HG02970 (cell line): Measurements from ENCODE around the gene TMEM35A.
"Not testable (repeated sequence)": the region's sequence is repeated elsewhere in the genome, so short reads cannot be mapped to it uniquely, and the experiment has no call there.

ENCODE experiments used
- ATAC-seq: cut with Tn5 transposase; IDR thresholded peaks from one replicate; pipeline ENCODE4 v1.9.1; 2021; ENCODE audit warnings: mild to moderate bottlenecking, moderate library complexity, moderate number of reproducible peaks; ENCODE audit not compliant: unreplicated experiment, low FRiP score

TMEM35A gene, protein sequence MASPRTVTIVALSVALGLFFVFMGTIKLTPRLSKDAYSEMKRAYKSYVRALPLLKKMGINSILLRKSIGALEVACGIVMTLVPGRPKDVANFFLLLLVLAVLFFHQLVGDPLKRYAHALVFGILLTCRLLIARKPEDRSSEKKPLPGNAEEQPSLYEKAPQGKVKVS

DNA sequence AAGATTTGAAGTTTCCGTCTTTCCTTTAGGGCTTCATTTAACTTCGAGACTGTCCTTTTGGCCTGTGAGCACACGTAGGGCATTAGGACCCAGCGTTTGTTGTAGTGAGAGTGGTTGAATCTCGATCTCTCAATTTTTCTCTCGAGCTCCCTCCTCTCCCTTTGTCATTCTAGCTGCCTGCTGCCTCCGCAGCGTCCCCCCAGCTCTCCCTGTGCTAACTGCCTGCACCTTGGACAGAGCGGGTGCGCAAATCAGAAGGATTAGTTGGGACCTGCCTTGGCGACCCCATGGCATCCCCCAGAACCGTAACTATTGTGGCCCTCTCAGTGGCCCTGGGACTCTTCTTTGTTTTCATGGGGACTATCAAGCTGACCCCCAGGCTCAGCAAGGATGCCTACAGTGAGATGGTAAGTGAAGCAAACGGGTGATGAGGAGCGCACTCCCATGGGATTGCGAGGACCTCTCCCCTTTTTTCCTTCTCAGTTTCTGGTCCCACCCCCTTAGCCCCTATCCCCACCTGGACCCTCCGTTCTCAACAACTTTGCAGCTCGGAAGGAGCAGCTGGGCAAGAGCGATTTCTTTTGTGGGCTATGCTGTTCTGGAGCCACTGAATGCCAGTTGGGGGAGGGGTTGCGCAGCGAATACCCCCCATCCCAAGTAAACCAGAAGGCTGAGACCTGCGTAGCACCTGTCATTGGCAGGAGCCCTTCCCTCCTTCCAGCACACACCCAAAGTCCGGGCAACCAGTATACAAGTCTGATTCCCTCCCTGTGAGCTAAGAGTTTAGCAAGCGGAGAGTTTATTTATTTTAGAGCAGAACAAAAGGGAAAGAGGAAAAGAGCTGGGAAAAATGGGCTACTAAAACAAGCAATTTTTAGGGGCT lies at the start of gene TMEM35A:
Gene TMEM35A, plus strand, starts transcription at position 164 of the 883 bp plus-strand sequence. Its CDS starts 124 bp downstream, at position 288.
- ATAC-seq = no peak

DNA sequence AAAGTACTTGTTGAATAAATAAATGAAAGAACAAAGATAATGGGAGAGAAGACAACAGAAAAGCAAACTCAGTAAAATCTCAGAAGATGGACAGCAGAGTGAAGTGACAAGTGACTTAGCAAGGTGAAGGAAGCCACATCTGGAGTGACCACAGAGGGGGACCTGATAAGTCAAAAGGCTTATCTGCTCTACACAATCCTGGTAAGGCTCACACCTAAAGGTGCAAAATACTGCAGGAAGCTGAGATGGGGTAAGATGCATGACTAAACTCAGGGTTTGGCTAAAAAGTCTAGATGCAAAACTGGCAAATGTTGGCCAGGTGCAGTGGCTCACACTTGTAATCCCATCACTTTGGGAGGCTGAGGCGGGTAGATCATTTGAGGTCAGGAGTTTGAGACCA lies 49.0 kb upstream of the TMEM35A start:
- ATAC-seq = no peak

DNA sequence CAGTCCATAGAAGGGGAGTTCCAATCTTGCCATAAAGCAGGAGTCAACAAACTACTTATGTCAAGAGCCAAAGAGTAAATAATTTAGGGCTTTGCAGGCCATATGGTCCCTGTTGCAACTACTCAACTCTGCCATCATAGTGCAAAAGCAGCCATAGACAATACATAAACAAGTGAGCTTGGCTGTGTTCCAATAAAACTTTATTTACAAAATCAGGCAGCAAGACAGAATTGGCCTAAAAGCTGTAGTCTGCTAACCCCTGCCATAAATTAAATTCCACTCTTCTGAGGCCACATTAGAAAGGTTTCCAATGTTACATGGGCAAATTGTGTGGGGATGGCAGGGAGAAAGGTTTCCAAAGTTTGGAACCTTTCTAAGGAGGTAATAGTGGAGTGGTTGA lies 41.4 kb upstream of the TMEM35A start:
- no peak for ATAC-seq

DNA sequence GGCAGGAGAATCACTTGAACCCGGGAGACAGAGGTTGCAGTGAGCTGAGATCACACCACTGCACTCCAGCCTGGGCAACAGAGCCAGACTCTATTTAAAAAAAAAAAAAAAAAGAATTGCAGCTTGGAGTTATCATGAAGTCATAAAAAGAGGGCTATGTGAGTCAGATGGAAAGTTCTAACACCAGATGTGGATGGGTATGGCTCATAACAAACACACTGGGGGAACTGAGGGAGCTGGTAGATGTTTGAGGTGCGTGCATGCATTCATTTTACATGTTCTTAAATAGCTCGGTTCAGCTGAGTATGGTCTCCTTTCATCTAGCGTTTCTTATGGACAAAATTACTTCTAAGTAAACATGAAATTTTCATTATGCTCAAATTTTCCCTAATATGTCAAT lies 38.5 kb upstream of the TMEM35A start:
- no peak for ATAC-seq

DNA sequence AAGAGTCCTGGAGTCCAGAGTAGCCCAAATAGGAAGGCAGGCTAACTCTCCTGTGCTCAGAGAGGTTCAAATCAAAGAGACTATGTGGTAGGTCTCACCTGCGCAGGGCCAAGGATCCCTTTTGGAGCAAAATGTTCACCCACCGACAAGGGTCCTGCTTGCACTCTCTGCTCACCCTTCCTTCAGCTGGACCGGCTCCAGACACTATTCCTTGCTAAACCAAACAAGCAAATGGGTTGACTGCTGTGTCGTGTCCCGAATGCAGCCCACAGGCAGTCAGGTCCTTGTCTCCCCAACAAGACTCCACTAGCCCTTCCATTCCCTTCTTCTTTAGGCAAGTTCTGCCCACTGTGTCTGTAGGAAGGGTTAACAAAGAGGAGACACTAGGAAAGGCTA lies 27.5 kb upstream of the TMEM35A start:
- ATAC-seq = no peak

DNA sequence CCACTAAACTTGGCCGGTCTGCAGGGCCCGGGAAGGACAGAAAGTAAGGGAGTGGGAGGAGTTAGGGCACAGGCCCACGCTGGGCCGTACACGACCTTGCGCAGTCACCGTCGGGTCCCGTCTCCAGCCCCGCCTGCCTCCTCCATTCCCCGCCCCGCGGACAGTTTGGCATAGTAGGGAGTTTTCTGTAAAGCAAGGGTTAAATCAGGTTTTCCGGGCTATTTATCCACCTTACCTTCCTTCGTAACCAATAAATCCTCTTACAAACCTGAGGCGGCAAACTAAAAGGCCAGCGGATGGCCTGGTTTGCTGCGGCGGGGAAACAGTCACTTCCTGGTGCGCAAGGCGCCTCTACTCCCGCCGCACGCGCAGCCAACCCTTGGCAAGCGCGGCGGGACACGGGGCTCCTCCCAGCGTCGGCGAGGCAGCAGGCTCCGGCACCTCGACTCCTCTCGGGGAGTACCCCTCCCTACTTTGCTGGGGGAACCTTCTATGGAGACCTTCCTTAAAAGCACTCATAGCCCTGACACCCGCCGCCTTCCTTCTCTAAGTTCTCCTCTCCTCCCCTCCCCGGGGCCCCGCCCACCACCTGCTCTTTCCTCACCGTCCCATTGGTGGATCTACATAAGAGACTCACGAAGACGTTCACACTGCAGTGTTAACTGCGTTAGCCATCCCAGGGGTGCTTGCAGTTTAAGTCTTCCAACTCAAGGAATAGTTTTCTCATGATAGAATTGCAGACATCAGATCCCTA lies 27.0 kb upstream of the TMEM35A start, which contains the start of gene TRMT2B:
Gene TRMT2B, minus strand, starts transcription at position 563 of the 754 bp plus-strand sequence. CDS start 9,822 bp downstream, outside the sequence.
- peak; percentile 85 for ATAC-seq

DNA sequence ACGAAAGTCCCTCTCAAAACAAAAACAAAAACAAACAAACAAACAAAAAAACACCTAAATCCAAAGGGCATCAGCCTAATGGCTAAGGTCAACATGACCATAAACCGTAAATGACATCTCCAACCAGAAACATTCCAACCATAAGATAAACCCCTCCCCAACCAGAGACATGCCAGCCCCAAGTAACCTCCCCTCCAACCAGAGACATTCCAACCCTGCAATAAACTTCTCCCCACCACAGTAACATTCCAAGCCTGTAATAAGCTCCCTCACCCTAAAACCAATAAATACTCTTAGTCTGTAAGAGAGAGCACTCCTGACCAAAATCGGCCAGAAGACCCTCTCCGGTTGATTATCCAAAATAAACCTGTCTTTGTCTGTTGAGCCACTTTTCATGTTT lies 22.1 kb upstream of the TMEM35A start:
- not testable (repeated sequence) for ATAC-seq

DNA sequence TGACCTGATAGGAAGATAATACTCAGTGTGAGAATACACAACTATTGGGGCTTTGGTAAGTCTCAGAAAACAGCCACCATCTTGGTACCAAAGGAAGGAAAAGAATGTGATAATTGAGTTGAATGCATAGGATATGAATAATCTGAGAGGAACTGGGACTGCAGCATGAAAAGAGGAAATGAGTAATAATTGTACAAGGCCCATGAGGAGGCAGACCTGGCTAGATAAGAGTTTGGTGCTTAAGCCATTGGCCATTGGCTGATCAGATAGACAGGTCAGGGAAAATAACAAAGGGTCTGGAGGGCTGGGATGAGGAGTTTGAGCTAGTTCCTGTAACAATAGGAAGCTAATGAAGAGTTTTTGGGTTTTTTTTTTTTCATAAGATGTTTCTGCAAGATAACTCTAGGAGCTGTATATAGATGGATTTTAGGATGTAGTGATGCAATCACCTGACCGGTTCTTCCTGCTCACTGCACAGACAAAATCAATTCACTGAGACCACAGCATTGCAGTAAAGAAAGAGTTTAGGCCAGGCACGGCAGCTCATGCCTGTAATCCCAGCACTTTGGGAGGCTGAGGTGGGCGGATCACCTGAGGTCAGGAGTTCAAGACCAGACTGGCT lies 21.5 kb upstream of the TMEM35A start:
- ATAC-seq = no peak

DNA sequence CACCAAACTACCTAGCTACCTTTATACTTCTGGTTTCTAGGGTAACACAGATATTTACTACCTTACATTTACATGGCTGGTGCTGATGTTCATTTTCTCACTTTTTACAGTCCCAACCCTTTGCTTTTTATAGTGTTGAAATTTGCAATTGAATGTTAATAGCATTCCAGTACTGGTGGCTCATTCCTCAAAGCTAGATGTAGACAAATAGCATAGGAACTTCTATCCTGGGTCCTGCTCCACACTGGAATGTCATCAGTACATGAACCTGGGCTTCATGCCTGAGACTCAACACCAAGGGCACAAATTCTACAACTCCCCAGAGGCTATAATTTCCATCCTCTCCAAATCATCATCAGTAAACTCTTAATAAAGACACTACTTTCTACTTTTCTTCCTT lies 16.5 kb upstream of the TMEM35A start:
- no peak for ATAC-seq

DNA sequence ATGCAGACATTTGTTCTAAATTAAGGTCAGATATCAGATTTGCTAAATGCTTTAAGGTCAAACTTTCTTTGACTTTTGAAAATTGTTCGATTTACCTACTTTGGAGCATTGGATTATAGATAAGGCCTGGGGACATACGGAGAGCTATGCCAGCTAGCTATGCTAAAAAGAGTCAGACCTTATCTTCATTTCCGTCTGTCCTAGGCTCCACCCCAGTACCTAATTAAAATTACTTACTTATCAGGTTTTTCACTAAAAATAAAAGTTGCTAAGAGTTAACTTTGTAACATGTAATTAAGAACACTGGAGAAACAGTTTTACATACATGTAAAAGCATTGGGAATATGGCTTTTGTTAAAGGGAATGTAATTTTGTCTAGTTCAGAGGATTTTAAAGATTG lies 7.1 kb upstream of the TMEM35A start:
- no peak for ATAC-seq

DNA sequence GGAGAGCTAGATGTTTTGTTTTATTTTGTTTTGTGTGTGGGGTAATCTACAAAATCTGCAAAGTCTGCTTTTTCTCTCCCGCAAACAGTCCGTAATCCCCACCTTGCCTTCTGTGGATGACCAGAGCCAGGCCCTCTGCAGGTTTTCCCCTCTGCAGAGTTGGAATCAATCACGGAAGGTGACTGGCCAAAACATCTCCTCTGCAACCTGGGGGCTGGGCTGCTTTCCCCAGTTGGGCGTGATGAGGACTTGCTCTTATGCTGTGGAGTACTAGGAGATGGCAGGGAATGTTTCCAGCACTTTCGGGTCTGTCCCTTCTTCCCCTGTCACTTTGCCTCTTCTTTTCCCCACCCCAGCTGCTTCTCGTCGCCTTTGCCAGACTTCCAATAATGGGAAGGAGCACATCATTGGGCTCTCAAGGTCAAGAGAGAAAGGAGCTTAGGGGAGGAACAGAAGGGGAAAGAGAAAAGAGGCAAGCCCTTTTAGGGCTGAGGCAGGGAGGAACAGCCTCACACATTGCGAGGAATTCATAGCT lies 1.1 kb downstream of the TMEM35A start:
- no peak for ATAC-seq

DNA sequence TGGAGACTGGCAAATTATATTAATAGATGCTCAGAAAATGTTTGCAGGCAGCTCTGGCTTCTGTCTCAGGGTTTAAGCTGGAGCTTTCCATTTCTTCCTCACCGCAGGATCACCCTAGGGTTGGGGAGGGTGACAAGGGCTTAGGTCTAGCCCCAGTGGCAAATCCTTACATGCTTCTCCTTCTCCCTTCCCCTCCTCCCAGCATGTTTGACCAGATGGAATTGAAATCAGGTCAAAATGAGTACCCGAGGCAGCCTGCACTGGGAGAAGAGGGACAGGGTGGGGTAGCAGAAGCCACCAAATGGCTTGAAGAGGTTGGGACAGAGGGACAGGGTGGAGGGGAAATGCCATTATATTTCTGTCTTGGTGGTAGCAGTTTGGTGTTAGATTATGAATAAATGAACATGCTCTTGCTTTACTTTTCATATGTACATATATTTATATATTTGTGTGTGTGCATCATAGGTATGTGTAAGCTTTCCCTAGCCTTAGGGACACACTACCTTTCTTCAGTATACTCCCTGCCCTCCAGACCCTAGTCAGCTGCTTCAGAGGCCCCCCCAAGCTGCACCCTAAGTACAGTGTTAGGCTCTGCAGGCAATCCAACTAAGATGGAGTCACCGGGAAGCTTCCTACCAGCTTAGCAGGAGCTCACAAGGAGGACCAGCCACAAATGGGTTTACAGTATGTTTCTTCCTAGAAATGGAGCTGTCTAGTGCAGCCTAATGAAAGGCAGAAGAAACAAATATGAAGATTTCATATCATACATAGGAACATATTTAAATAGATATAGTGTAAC lies 1.8 kb downstream of the TMEM35A start:
- ATAC-seq = no peak

DNA sequence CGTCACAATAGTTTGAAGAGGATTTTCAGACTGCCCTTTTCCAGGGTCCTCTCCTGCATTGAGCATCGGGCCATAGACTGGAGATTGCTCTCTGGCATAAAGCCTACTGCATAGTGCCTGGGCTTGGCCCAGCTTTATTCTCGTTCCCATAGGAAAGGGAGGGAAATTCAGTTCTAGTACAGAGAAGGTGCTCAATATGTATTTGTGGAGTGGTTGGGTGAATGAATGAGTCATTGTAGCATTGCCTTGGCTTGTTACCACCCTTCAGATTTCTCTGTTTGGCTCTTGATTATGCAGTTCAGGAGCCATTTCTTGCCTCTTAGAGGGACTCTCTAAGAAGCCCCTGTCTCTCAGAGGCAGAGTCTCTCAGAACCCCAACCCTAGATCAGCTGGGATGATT lies 2.6 kb downstream of the TMEM35A start:
- ATAC-seq = no peak

DNA sequence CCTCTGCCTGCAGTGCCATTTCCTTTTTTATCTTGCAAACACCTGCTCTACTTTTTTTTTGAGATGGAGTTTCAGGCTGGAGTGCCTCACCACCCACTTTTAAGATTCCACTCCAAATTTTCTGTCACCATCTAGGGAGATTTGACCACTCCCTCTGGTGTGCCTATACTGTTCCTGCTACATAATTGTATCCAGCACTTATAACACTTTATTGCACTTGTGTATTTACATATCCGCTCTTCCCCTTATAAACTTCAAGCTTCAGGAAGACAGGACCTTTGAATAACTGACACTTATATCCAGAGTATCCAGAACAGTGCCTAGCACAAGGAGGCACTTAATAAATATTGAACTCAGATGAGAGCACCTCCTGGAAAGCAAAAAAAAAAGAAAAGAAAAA lies 13.1 kb downstream of the TMEM35A start:
- no peak for ATAC-seq

DNA sequence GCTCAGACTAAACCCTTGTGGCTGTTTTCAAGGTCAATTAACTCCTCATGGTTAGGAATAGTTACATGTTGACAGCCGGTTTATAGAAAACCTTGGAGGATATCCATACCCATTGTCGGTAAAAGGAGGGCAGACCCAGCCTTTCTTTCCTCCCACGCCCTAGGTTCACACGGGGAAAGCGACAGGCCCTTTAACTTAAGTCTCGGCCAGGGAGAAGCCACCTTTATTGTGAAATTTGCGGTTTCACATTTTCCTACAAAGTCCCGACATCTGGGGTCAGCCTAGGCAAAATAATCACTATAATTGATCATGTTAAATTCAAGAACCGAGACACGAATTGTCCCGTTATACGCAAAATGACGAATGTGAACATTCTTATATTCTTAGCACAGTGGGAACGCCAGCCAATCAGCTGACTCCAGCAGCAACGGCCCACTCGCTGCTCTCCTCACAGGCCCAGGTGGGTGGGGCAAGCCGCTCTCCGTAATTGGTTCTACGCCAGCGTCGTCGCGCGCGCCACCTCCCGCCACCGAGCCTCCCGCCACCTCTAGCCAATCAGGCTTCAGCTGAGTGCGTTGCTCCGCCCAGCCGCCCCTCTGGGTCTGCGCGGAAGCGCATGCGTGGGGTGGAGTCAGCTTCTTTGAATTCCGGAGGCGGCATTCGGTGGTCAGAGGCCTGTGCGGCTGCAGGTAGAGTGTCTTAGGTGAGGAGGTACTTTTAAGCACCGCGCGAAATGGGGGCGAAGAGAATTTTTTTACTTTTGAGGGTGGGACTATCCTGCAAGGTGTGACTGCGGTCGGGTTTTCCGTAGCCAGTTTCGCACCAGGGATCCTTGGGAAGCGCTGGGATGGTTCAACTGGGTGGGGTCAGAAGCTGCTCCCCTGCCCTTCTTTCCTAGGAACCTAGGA lies 19.1 kb downstream of the TMEM35A start, which contains the start of gene CENPI:
Gene CENPI, plus strand, starts transcription at position 659 of the 908 bp plus-strand sequence. CDS start 2,867 bp downstream, outside the sequence.
- ATAC-seq = peak; percentile 99

DNA sequence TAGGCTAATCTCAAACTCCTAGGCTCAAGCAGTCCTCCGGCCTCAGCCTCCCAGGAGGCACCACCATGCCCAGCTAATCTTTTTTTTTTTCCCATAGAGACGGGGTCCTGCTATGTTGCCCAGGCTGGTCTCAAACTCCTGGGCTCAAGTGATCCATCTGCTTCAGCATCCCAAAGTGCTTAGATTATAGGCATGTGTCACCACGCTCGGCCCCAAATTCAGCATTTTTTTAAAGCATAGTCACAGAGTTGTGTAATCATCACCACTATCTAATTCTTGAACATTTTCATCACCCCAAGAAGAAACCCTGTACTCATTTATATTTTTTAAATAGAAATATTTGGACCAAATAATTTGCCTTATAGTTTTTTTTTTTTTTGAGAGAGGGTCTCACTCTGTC lies 29.6 kb downstream of the TMEM35A start:
- ATAC-seq = no peak

DNA sequence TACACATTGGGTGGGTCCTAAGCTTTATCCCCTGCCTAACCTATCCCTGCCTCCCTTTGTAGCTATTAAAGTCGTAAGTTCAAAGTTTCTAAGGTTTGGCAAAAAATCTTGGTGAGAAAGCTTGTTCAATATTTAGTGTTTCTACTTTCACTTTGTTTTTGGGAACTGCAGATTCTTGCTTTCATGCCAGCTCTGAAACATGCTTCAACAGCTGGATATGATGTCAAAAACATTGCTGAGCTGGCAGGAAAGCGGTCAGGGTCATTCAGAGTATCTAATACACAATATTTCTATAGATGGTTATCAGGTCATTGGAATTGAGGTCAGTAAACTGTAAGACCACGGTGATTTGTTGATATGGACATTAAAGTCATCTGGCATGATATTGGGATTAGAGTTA lies 39.0 kb downstream of the TMEM35A start:
- no peak for ATAC-seq

DNA sequence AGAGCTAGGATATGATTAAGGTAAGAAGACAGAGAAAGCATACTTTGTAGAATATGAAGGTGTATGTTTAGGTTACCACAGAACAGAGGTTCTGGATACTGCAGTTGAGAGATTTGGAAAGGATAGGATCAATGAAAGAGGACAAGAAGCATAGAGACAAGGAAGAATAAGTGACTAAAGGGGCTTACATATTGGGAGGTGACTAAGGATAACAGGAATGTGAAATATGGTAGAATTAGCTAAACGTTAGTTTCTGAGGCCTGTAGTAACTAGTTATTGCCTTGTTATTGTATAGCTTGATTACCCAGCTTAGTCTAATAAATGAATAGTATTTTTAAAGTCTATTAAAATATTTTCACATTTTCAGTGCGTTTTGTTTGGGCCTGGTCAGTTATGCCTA lies 57.6 kb downstream of the TMEM35A start:
- no peak for ATAC-seq
